A549 treated with GW870086 at 1 μM for 4 hours (cell line): ENCODE results near the gene CCDC60. TPM values are rescaled to one million over a fixed set of nuclear protein-coding genes. Genes with fewer than 3 reads are reported as not detected.

Experiments used
- total RNA-seq: library from RNA; stranded (reverse); fragments of 200-300 nt; extraction: Qiagen RNA extraction; gene quantifications from 5 replicates; pipeline ENCODE4 v1.2.3, GENCODE V29; 2022; ENCODE audit warnings: low read depth

CCDC60 gene
- total RNA-seq, result not detected in 5 replicates

DNA sequence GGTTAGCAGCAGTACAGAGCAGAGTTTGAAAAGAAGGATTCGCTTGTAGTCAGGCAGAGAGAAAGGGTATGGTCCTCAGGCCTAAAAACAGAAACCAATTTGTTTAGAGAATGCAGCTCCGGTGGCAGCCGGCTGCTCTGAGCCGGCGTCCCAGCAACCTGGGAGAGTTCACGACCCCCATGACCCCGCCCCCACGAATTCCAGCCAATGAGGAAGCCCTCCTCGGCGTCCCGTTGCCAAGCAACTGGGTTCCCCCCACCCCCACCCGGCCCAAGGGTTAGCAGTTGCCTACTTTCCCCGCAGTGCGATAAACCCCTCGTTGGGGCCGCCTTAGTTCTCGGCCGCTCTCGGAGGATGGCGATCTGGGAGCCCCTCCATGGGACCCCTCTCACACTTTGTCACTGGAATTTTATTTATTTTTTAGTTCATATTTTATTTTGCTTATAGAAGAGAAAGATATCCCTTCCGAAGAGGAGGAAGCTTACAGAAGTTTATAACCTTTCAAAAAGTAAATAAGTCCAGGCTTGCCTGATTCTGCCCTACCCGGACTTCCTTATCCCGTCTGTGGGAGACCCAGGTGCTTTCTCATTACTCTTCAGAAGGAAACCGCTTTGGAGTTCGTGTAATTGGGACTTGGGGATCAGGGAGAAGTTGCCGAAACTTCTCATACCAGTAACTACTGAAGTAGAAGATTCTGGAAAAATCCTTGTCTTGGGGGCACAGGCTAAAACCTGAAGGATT is at the start of gene CCDC60:
Gene CCDC60, plus strand, starts transcription at position 300 of the 741 bp plus-strand sequence. CDS start 448 bp downstream, outside the sequence.

Other genes with a start within 250 kb of the CCDC60 start
- 15.4 to 26.7 TPM (median 20.2 TPM) in 5 replicates for gene HSPB8, start 155.8 kb upstream of the CCDC60 start, total RNA-seq